Panc1 (cell line): ENCODE results near the gene DCP2. TPM values are rescaled to one million over a fixed set of nuclear protein-coding genes. Genes with fewer than 3 reads are reported as not detected.

Source experiments
- ATAC-seq: fragments of 200-7000 bp; cut with Tn5 transposase; 2 replicates; pipeline ENCODE4 v1.9.1; 2020; ENCODE audit warnings: mild to moderate bottlenecking, moderate library complexity
- BruUV-seq: library from RNA; stranded (reverse); fragments of 400-500 nt; replicated peaks from 2 replicates; lab custom pipeline; 2021; lab: Mats Ljungman, UMichigan
- CTCF ChIA-PET: fragments of 300-600 bp; sonication (Branson Sonifier 250); formaldehyde crosslinking; loops from one replicate; lab custom pipeline; 2022; ENCODE audit warnings: antibody characterized with exemption; lab: Charles Lee
- POLR2A ChIA-PET: fragments of 300-600 bp; sonication (Branson Sonifier 250); formaldehyde crosslinking; loops from one replicate; lab custom pipeline; 2022; ENCODE audit warnings: antibody characterized with exemption; lab: Charles Lee
- DNase-seq: peaks from one replicate; pipeline ENCODE4 v3.0.0-alpha.2; 2010; ENCODE audit warnings: low read depth, low spot score
- H3K27ac ChIP-seq: 2 replicates; pipeline ENCODE4 v1.5.1; 2011; ENCODE audit warnings: mild to moderate bottlenecking, low read length, inconsistent platforms
- H3K27me3 ChIP-seq: fragments of 200-500 bp; sonication (Bioruptor generic); 2 replicates; pipeline ENCODE4 v1.6.0; 2014; ENCODE audit warnings: low read length, inconsistent platforms; ENCODE audit not compliant: control insufficient read depth, insufficient read depth
- H3K36me3 ChIP-seq: fragments of 200-500 bp; sonication (Bioruptor generic); 2 replicates; pipeline ENCODE4 v1.5.1; 2014; ENCODE audit warnings: inconsistent platforms, mild to moderate bottlenecking, low read length, moderate library complexity; ENCODE audit not compliant: control insufficient read depth, insufficient read depth
- H3K4me1 ChIP-seq: 2 replicates; pipeline ENCODE4 v1.5.1; 2011; ENCODE audit warnings: inconsistent platforms, mild to moderate bottlenecking, low read length, moderate library complexity; ENCODE audit not compliant: control insufficient read depth, insufficient read depth
- H3K4me3 ChIP-seq, 2 experiments: 2 replicates each; pipeline ENCODE4 v1.5.1; 2011 to 2012; ENCODE audit warnings: low read depth in 2 of 2, low read length in 2 of 2, mild to moderate bottlenecking in 2 of 2, inconsistent platforms in 1 of 2, moderate library complexity in 1 of 2
- H3K9me3 ChIP-seq: fragments of 200-500 bp; sonication (Bioruptor generic); 2 replicates; pipeline ENCODE4 v1.5.1; 2014; ENCODE audit warnings: low read depth, mild to moderate bottlenecking, inconsistent platforms, low read length, moderate library complexity; ENCODE audit not compliant: control insufficient read depth, insufficient read depth
- CTCF ChIP-seq: fragments of 450-650 bp; IDR thresholded peaks from 2 replicates; pipeline ENCODE4 v1.5.1; 2017; ENCODE audit warnings: mild to moderate bottlenecking
- POLR2AphosphoS5 ChIP-seq: IDR thresholded peaks from 2 replicates; pipeline ENCODE4 v1.6.1; 2012; ENCODE audit warnings: mild to moderate bottlenecking, low read depth, low read length, moderate library complexity
- REST ChIP-seq, 2 experiments: IDR thresholded peaks; 2 replicates each; pipeline ENCODE4 v1.6.1; 2011 to 2012; ENCODE audit warnings: low read depth in 2 of 2, control low read depth in 1 of 2, low read length in 1 of 2, mild to moderate bottlenecking in 1 of 2, moderate library complexity in 1 of 2; ENCODE audit not compliant: insufficient read depth in 1 of 2
- SIN3A ChIP-seq: IDR thresholded peaks from 2 replicates; pipeline ENCODE4 v1.6.1; 2012; ENCODE audit warnings: low read depth, mild to moderate bottlenecking, low read length, moderate library complexity, borderline replicate concordance; ENCODE audit not compliant: insufficient read depth
- TCF7L2 ChIP-seq: IDR thresholded peaks from 2 replicates; pipeline ENCODE4 v1.6.1; 2011; ENCODE audit warnings: mild to moderate bottlenecking, low read depth, low read length, inconsistent platforms
- in situ Hi-C: cut with HindIII; loops from 2 replicates; pipeline ENCODE4 v1.10.0; 2016; ENCODE audit warnings: low sequenced_read_pairs, low pct_unique_long_range_greater_than_20kb
- intact Hi-C: fragments of 100-400 bp; cut with micrococcal nuclease; formaldehyde crosslinking; loops from one replicate; pipeline ENCODE4 v1.10.0; 2022; ENCODE audit not compliant: unreplicated experiment
- total RNA-seq: library from RNA; stranded (reverse); gene quantifications from one replicate; pipeline ENCODE4 v1.2.1, GENCODE V29; 2021; ENCODE audit not compliant: unreplicated experiment

DCP2 gene
- total RNA-seq, 1 experiment from 2014 or later = 70.4 TPM

- peak overlapping the region; percentile 98 for H3K27ac ChIP-seq
- H3K36me3 ChIP-seq = peaks cover 2% of the 10 kb centered on the region
- peaks cover 35% of the 10 kb centered on the region for H3K4me1 ChIP-seq
- POLR2A ChIA-PET = no interaction called here
- in situ Hi-C loops = no loop called here
- CTCF ChIA-PET = no interaction called here
- DNase-seq = no peak
- no peaks in the 10 kb centered on the region for H3K27me3 ChIP-seq
- peak overlapping the region in 1 of 2 experiments; percentile 92; a peak in 2 of 4 replicates for H3K4me3 ChIP-seq
- intact Hi-C loops = no loop called here
- no TSS peak for BruUV-seq
- TF ChIP-seq TCF7L2 = no peak
- no peak for TF ChIP-seq REST (IDR thresholded peaks at IDR 0.05; ENCODE audit: insufficient read depth in 1 of 2, low read depth in 2 of 2, low read length in 1 of 2)
- TF ChIP-seq POLR2AphosphoS5 = no peak
- no peak for TF ChIP-seq SIN3A
- no peak for TF ChIP-seq CTCF
- no peaks in the 10 kb centered on the region for H3K9me3 ChIP-seq
- ATAC-seq = no peak
Measured at GRCh38 chr5:112979723-112980122, 3.1 kb downstream of the DCP2 start.

- intact Hi-C loops (no loop called here), in situ Hi-C loops (no loop called here)
- Histone ChIP-seq H3K4me1 (peaks cover 30% of the 10 kb centered on the region), H3K4me3 (no peak overlapping the region), H3K36me3 (peaks cover 2% of the 10 kb centered on the region; the same call in 1 of the 2 replicates), H3K9me3 (no peaks in the 10 kb centered on the region), H3K27me3 (no peaks in the 10 kb centered on the region), H3K27ac (no peak overlapping the region)
- ATAC-seq (no peak; the same call in 1 of the 2 replicates), DNase-seq (no peak)
- POLR2A ChIA-PET = no interaction called here
- BruUV-seq = no TSS peak
- TF ChIP-seq SIN3A = no peak
- no peak for TF ChIP-seq CTCF
- TF ChIP-seq POLR2AphosphoS5 = no peak
- no peak for TF ChIP-seq TCF7L2
- no peak for TF ChIP-seq REST (IDR thresholded peaks at IDR 0.05; ENCODE audit: insufficient read depth in 1 of 2, low read depth in 2 of 2, low read length in 1 of 2)
- CTCF ChIA-PET = no interaction called here
Measured at GRCh38 chr5:112983363-112983762, 6.8 kb downstream of the DCP2 start.
